ENCODE results near the gene PIP4P1. TPM values are rescaled to one million over a fixed set of nuclear protein-coding genes. Genes with fewer than 3 reads are reported as not detected.

PIP4P1 gene
- total RNA-seq, 4 donors from 2014 or later, result 11.8 to 29.7 (median 23.9) TPM

DNA sequence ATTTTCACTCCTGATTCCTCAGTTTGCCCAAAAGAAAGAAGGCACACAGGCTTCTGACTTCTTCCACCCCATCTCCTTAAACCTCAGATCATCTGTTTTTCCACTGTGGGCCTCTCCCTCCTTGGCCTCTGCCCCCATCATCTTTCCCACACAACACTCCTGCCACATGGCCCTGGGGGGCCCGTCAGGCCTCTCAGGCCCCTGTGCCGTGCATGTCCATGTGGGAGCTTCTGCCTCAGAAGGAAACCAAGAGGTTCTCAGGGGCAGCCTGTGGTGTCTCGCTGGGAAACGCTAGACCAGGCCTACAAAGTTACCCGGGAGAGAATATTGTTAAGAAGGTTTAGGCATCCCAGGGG, 33.2 kb downstream of the PIP4P1 start:
- DNase-seq (ENCODE audit: low spot score in 2 of 2), result no peak
- H3K27ac ChIP-seq, result peak overlapping the region in 1 of 4 donors; percentile 45
- no peak overlapping the region for H3K4me3 ChIP-seq
- TF ChIP-seq POLR2A (IDR thresholded peaks at IDR 0.05) (no peak), EP300 (IDR thresholded peaks at IDR 0.05) (no peak)
- TF ChIP-seq, protein P1, sequence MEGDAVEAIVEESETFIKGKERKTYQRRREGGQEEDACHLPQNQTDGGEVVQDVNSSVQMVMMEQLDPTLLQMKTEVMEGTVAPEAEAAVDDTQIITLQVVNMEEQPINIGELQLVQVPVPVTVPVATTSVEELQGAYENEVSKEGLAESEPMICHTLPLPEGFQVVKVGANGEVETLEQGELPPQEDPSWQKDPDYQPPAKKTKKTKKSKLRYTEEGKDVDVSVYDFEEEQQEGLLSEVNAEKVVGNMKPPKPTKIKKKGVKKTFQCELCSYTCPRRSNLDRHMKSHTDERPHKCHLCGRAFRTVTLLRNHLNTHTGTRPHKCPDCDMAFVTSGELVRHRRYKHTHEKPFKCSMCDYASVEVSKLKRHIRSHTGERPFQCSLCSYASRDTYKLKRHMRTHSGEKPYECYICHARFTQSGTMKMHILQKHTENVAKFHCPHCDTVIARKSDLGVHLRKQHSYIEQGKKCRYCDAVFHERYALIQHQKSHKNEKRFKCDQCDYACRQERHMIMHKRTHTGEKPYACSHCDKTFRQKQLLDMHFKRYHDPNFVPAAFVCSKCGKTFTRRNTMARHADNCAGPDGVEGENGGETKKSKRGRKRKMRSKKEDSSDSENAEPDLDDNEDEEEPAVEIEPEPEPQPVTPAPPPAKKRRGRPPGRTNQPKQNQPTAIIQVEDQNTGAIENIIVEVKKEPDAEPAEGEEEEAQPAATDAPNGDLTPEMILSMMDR (IDR thresholded peaks at IDR 0.05), result no peak
- no peaks in the 10 kb centered on the region for H3K27me3 ChIP-seq
- H3K9me3 ChIP-seq, result no peaks in the 10 kb centered on the region
- H3K4me1 ChIP-seq, result peaks cover 0 to 27% (median 4%) of the 10 kb centered on the region in 4 donors
- H3K36me3 ChIP-seq, result peaks cover 0 to 3% (median 0%) of the 10 kb centered on the region in 3 donors
- 66 to 70% methylated on average over 5 of the region's 5 CpGs for WGBS, 2 donors

- Histone ChIP-seq H3K9me3 (no peaks in the 10 kb centered on the region), H3K36me3 (peaks cover 0 to 3% (median 0%) of the 10 kb centered on the region in 3 donors), H3K4me3 (no peak overlapping the region), H3K4me1 (peaks cover 0 to 27% (median 4%) of the 10 kb centered on the region in 4 donors), H3K27me3 (no peaks in the 10 kb centered on the region), H3K27ac (peak overlapping the region in 1 of 4 donors; percentile 45)
- 64 to 74% methylated on average over 5 of the region's 5 CpGs for WGBS, 2 donors
- TF ChIP-seq POLR2A (IDR thresholded peaks at IDR 0.05) (no peak), EP300 (IDR thresholded peaks at IDR 0.05) (peak in 1 of 2 donors; percentile 20)
- TF ChIP-seq, protein P1 (IDR thresholded peaks at IDR 0.05), result no peak
- DNase-seq (ENCODE audit: low spot score in 2 of 2), result no peak
These were observed 33.8 kb downstream of the PIP4P1 start for GRCh38 chr14:20427231-20428009.

- no peaks in the 10 kb centered on the region for H3K27me3 ChIP-seq
- peaks cover 0 to 18% (median 4%) of the 10 kb centered on the region in 4 donors for H3K4me1 ChIP-seq
- H3K4me3 ChIP-seq, result no peak overlapping the region
- H3K9me3 ChIP-seq, result no peaks in the 10 kb centered on the region
- H3K36me3 ChIP-seq, result peaks cover 0 to 3% (median 0%) of the 10 kb centered on the region in 3 donors
- H3K27ac ChIP-seq, result no peak overlapping the region
- TF ChIP-seq POLR2A (IDR thresholded peaks at IDR 0.05) (no peak), EP300 (IDR thresholded peaks at IDR 0.05) (no peak)
- TF ChIP-seq, protein P1 (IDR thresholded peaks at IDR 0.05), result no peak
- WGBS, 2 donors, result 29 to 33% methylated on average over 2 of the region's 2 CpGs
- DNase-seq (ENCODE audit: low spot score in 2 of 2), result no peak
These were observed 36.4 kb downstream of the PIP4P1 start for GRCh38 chr14:20424851-20425250.

DNA sequence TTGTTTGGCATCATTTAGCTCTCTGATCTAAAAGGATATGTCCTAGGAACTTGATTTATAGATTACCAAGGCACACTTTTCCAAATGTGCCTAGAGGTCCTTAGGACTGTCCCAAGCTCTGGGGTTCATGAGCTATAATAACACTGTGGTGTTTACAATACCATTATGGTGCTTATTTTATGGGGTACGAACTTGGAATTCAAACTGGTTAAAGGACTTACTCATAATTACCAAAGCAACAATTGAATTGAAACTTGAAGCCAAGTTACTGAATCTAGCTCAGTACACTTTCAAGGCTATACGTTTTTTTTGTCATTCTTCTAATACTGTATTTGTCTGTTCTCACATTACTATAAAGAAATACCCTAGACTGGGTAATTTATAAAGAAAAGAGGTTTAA, 38.3 kb downstream of the PIP4P1 start:
- 38 to 48% methylated on average over 2 of the region's 2 CpGs for WGBS, 2 donors

GRCh38 chr14:20421267-20421666, 40.0 kb downstream of the PIP4P1 start:
- H3K36me3 ChIP-seq, result no peaks in the 10 kb centered on the region
- DNase-seq (ENCODE audit: low spot score in 2 of 2), result no peak
- no peak overlapping the region for H3K27ac ChIP-seq
- TF ChIP-seq, protein P1 (IDR thresholded peaks at IDR 0.05), result no peak
- H3K4me1 ChIP-seq, result no peaks in the 10 kb centered on the region
- no peaks in the 10 kb centered on the region for H3K27me3 ChIP-seq
- H3K9me3 ChIP-seq, result no peaks in the 10 kb centered on the region
- 24 to 33% methylated on average over 2 of the region's 2 CpGs for WGBS, 2 donors
- no peak overlapping the region for H3K4me3 ChIP-seq

More for the DNA sequence above, 38.3 kb downstream of the PIP4P1 start:
- Histone ChIP-seq H3K27me3 (no peaks in the 10 kb centered on the region), H3K36me3 (no peaks in the 10 kb centered on the region), H3K4me1 (peaks cover 0 to 6% (median 0%) of the 10 kb centered on the region in 4 donors), H3K27ac (no peak overlapping the region), H3K9me3 (no peaks in the 10 kb centered on the region), H3K4me3 (no peak overlapping the region)
- no peak for DNase-seq (ENCODE audit: low spot score in 2 of 2)
- no peak for TF ChIP-seq POLR2A (IDR thresholded peaks at IDR 0.05)
- TF ChIP-seq, protein P1 (IDR thresholded peaks at IDR 0.05), result no peak
- TF ChIP-seq EP300 (IDR thresholded peaks at IDR 0.05), result no peak

All from tibial nerve (tissue), 4 donors.